Measurements from ENCODE around the gene EXTL2.
"Not testable (repeated sequence)": the region's sequence is repeated elsewhere in the genome, so short reads cannot be mapped to it uniquely, and the experiment has no call there.

EXTL2 gene, protein sequence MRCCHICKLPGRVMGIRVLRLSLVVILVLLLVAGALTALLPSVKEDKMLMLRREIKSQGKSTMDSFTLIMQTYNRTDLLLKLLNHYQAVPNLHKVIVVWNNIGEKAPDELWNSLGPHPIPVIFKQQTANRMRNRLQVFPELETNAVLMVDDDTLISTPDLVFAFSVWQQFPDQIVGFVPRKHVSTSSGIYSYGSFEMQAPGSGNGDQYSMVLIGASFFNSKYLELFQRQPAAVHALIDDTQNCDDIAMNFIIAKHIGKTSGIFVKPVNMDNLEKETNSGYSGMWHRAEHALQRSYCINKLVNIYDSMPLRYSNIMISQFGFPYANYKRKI

DNA sequence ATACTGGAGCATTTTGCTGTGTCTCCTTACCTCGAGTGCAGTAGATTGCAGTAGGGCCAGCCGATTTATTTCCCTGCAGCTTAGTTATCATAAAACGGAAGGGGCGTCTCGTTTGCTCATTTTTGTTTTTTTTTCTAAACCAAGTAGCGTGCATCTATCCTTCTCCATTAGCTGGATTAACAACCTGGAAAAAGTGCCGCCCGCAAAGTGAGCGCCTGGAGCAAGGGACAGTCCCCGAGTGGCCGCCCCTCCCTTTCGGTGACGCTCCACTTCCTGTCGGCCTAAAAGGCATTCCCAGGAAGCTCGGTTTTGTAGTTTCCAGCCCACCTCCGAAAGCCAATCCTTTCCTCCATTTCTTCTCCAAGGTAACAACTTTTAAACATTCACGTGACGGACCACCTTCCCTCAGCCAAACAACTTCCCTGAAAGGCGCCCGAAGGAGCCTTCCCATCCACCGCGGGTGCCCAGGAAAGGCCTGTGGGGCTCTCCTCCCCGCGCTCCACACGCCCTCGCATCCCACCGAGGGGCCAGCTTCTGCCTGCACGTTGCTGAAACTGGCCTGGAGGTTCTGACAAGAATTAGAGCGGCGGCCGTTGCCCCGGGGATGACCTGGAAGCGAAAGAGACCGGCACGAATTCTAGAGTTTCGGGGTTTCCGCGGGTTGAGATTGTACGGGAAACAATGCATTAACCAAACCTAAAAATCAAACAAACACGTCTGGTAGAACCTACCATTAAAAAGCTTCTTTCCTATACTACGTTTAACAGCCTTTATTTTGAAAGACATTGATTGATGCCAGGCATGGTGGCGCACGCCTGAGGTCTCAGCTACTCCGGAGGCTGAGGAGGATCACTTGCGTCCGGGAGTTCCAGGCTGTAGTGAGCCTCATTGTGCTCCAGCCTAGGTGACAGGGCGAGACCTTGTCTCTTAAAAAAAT is at the start of gene EXTL2:
Gene EXTL2 (minus strand): TSS at position 240 of the 937 bp plus-strand sequence. CDS start 6,085 bp downstream, outside the sequence.
- peak within 1 kb of the TSS; percentile 85 for H3K27ac ChIP-seq
- TF ChIP-seq, protein P1, sequence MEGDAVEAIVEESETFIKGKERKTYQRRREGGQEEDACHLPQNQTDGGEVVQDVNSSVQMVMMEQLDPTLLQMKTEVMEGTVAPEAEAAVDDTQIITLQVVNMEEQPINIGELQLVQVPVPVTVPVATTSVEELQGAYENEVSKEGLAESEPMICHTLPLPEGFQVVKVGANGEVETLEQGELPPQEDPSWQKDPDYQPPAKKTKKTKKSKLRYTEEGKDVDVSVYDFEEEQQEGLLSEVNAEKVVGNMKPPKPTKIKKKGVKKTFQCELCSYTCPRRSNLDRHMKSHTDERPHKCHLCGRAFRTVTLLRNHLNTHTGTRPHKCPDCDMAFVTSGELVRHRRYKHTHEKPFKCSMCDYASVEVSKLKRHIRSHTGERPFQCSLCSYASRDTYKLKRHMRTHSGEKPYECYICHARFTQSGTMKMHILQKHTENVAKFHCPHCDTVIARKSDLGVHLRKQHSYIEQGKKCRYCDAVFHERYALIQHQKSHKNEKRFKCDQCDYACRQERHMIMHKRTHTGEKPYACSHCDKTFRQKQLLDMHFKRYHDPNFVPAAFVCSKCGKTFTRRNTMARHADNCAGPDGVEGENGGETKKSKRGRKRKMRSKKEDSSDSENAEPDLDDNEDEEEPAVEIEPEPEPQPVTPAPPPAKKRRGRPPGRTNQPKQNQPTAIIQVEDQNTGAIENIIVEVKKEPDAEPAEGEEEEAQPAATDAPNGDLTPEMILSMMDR (conservative IDR thresholded peaks at IDR 0.05): no peak
- no peak for TF ChIP-seq ZFX (IDR thresholded peaks at IDR 0.05)

DNA sequence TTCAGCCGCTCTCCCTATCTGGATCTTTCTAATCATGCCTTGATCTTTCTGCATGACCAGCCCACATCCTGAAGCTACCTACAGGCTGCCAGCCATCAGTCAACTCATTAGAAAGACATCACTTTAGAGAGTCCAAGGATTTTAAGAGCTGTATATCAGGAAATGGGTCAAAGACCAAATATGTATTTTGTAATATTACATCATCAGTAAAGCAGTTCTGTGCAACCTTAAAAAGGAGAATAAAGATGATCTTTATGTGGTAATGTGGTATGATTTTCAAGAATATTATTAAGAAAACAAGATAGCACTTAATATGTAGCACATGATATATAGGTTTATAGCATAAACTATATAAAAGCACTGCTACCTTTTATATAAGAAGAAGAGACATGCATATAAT is 48.9 kb upstream of the EXTL2 start:
- no peak for TF ChIP-seq ZFX (IDR thresholded peaks at IDR 0.05)
- TF ChIP-seq, protein P1 (conservative IDR thresholded peaks at IDR 0.05): no peak
- no peak overlapping the region for H3K27ac ChIP-seq

DNA sequence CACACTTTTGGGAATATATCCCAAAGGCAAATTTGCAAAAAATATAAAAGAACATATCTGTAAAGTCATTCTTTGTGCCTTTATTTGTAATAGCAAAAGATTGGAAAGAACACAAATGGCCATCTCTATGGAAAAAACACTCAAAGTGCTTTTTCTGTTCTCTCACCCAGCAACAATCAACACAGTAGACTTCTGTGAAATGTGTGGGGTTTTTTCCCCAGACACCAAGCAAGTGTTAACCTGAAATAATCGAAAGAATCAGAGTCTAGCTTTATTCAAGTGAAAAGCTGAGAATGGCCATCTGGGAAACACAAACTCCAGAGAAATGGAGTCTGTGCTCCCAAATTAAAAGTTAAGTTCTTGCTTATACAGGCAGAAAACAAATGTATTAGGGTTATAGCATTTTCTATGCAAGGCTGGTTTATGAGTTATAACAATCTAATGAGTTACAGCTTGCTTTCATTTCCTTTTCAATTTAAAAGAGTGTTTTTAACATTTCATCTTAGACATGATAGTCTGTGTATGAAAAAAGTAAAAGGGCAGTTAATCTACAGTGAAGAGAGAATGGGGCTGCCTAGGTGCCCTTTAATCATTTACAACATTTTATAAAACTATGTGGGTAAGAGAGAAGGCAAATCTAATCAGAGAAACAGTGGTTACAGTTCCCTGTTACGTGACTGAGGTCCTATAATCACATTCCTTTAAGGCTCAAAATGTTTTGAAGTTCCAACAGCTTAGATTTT is 47.8 kb upstream of the EXTL2 start:
- H3K27ac ChIP-seq: no peak overlapping the region
- TF ChIP-seq, protein P1 (conservative IDR thresholded peaks at IDR 0.05): no peak
- no peak for TF ChIP-seq ZFX (IDR thresholded peaks at IDR 0.05)

DNA sequence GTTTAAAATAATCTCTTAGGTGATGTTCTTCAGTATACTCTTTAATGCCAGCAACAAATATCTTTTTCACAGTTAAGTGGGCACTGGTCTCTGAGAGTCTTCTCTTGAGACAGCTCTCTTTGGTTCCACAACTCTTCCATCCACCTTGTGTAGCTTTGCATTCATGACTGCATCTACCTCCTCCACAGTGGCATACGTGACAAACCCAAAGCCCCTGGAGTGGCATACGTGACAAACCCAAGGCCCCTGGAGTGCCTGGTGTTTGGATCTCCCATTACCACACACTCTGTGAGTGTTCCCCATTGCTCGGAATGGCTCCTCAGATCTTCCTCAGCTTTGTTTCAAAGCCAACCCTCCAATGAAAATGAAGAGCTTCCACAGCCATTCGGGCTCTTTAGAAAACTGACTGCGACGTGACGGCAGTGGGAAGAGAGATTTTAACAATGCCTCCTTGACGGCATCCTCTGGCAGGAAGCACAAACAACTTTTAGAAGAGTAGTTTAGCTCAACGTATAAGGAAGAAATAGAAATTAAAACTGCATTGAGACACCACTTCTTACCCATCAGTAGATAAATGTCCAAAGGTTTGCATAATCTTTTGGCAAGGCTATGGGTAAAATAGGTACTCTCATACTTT is 47.1 kb upstream of the EXTL2 start:
- TF ChIP-seq, protein P1 (conservative IDR thresholded peaks at IDR 0.05): no peak
- no peak for TF ChIP-seq ZFX (IDR thresholded peaks at IDR 0.05)

DNA sequence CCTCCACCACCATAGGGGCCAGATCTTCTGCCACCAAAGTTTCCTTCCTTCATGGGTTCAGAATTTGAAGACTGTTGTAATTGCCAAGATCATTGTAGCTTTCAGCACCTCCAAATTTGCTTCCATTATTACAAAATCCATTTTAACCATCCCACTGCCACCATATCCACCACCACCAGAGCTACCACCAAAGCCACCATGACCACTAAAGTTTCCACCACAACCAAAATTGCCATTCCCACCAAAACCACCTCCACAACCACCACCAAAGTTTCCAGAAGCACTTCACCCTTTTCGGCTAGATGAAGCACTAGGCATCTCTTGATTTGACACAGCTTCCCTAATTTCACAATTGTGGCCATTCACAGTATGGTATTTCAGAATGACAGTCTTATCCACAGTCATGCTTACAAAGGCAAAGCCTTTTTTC is 46.5 kb upstream of the EXTL2 start:
- H3K27ac ChIP-seq: no peak overlapping the region
- no peak for TF ChIP-seq ZFX (IDR thresholded peaks at IDR 0.05)
- TF ChIP-seq, protein P1 (conservative IDR thresholded peaks at IDR 0.05): no peak

More for the DNA sequence above, 47.1 kb upstream of the EXTL2 start:
- no peak overlapping the region for H3K27ac ChIP-seq

DNA sequence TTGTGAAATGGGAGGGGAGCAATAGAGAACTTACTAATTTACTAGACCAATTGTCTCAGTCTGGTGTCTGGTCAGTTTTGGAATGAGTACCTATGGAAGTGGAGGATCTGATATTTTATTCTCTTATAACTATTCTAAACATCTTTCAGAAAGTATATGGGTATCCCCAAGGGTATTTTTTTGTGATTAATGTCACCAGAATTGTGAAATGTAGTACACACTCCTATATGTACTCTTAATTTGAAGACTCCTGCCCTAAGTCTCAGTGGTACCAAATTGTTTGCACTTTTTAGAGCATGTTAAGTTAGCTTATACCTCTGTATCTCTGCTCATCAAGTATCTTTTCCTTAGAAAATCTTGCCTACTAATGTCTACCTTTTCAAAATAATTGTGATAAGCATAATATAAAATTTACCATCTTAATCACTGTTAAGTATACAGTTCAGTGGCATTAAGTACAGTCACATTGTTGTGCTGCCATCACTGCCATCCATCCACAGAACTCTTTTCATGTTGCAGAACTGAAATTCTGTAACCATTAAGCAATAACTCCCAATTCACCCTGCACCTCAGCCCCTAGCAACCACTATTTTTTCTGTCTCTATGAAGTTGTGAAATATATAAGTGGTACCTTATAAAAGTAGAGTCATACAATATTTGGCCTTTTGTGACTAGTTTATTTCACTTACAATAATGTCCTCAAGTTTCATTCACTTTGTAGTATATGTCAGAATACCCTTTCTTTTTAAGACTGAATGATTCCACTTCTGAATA is 41.7 kb upstream of the EXTL2 start:
- TF ChIP-seq, protein P1 (conservative IDR thresholded peaks at IDR 0.05): no peak
- no peak for TF ChIP-seq ZFX (IDR thresholded peaks at IDR 0.05)

DNA sequence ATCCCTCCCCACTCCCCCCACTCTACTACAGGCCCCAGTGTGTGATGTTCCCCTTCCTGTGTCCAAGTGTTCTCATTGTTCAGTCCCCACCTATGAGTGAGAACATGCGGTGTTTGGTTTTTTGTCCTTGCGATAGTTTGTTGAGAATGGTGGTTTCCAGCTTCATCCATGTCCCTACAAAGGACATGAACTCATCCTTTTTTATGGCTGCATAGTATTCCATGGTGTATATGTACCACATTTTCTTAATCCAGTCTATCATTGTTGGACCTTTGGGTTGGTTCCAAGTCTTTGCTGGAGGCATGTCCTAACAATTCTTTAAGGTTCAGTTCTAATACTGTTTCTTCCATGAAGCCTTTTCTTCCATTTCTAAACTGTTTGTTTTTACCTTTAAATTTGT is 38.9 kb upstream of the EXTL2 start:
- H3K27ac ChIP-seq: not testable (repeated sequence)

More for the DNA sequence above, 41.7 kb upstream of the EXTL2 start:
- no peak overlapping the region for H3K27ac ChIP-seq

Measured in C4-2B (cell line).